ENCODE data around the gene PHRF1.
"Not testable (repeated sequence)": the region's sequence is repeated elsewhere in the genome, so short reads cannot be mapped to it uniquely, and the experiment has no call there.

GRCh38 chr11:574031-574570 is 2.2 kb upstream of the PHRF1 start:
- not testable (repeated sequence) for TF ChIP-seq RAD21 (IDR thresholded peaks at IDR 0.05; ENCODE audit: low read length); POLR2A (IDR thresholded peaks at IDR 0.05; ENCODE audit: low read depth, low read length); CTCF (conservative IDR thresholded peaks at IDR 0.05; ENCODE audit: low read depth, low read length); NFE2L2 (IDR thresholded peaks at IDR 0.05; ENCODE audit: low read depth, low read length); RFX5 (IDR thresholded peaks at IDR 0.05; ENCODE audit: low read depth, low read length); CHD1 (IDR thresholded peaks at IDR 0.05; ENCODE audit: low read depth, low read length); BHLHE40 (IDR thresholded peaks at IDR 0.05; ENCODE audit: low read depth, low read length); MAZ (IDR thresholded peaks at IDR 0.05; ENCODE audit: borderline replicate concordance, low read depth, low read length); SMC3 (IDR thresholded peaks at IDR 0.05; ENCODE audit: low read depth, low read length); CEBPB (IDR thresholded peaks at IDR 0.05; ENCODE audit: low read depth, low read length)
- 0 out of 2 replicates have a peak, but pooled peaks have one; percentile 13 for TF ChIP-seq USF2 (IDR thresholded peaks at IDR 0.05; ENCODE audit: low read depth, low read length)
- TF ChIP-seq, protein P1, sequence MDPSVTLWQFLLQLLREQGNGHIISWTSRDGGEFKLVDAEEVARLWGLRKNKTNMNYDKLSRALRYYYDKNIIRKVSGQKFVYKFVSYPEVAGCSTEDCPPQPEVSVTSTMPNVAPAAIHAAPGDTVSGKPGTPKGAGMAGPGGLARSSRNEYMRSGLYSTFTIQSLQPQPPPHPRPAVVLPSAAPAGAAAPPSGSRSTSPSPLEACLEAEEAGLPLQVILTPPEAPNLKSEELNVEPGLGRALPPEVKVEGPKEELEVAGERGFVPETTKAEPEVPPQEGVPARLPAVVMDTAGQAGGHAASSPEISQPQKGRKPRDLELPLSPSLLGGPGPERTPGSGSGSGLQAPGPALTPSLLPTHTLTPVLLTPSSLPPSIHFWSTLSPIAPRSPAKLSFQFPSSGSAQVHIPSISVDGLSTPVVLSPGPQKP (IDR thresholded peaks at IDR 0.05; ENCODE audit: borderline replicate concordance, low read depth, low read length): not testable (repeated sequence)

Data from IMR-90 (cell line).